GM18868 (cell line): ENCODE measurements around the gene EMC9.

Experiments used
- ATAC-seq: cut with Tn5 transposase; IDR thresholded peaks from one replicate; pipeline ENCODE4 v1.9.1; 2021; ENCODE audit warnings: mild to moderate bottlenecking, moderate library complexity; ENCODE audit not compliant: unreplicated experiment

The EMC9 gene

DNA sequence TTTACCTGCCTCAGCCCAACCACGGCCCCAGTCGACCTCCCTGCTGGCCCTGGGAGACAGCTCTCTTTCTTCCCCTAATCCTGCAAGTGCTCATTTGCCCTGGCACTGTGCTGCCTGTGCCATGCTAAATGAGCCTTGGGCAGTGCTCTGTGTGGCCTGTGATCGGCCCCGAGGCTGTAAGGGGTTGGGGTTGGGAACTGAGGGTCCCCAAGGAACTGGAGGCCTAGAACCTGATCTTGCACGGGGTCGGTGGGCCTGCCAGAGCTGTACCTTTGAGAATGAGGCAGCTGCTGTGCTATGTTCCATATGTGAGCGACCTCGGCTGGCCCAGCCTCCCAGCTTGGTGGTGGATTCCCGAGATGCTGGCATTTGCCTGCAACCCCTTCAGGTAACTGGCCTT, 8.7 kb upstream of the EMC9 start:
- no peak for ATAC-seq

DNA sequence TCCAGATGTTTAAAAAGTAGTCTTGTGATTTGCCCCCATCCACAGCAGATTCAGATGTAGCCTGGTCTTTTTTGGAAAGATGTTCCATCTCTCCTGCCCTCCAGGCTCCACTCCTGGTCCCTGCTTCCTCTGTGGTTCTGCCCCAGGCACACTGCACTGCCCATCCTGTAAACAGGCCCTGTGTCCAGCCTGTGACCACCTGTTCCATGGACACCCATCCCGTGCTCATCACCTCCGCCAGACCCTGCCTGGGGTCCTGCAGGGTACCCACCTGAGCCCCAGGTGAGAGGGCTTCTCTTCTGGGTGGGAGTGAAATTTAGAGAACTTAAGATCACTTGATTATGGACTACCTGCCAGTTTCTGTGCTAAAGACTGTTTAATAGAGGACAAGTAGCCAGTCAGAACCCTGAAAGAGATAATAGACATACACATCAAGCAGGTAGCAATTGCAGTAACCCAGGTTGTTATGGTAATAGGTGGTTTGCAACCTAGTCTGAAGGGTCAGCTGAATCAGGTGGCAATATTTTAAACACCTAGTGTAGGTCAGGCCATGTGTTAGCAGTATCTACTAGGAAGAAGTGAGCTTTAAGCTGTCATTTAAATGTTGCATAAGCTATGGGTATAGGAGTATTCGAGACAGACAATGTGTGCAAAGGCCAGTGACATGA, 8.0 kb upstream of the EMC9 start:
- ATAC-seq: no peak

GRCh38 chr14:24147761-24148428, 6.5 kb upstream of the EMC9 start:
- no peak for ATAC-seq

DNA sequence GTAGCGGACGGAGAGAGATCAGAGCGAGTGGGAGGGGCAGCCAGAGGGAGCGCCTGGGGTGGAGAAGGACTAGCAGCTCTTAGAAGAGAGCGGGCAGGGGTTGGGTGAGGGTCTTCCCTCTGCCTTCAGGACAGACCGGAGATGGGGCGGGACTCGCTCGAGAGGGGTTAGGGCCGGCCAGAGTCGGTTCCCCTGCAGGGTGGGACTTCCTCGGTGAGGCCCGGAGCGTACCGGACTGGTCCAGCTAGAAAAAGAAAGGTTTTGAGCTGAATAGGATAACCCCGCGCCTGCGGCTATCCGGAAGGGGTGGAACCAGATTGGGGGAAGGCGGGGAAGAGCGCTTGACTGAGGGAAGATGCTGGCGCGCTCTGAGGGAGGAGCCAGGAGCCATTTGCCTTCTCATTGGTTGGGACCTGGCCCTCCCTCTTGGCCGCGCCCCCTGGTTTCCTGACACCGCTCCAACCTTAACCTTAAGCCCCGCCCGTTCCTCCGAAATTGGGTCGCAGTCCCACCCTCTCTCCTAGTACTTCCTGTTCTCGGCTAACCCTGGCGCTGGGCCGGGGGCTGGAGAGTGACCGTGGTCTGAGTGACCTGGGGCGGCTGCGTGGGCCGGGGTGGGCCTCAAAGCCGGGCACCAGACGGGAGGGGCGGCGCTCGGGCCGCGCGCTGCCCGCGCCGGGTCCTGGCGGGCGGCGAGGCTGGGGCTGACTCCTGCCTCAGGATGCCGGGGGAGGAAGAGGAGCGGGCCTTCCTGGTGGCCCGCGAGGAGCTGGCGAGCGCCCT, 5.8 kb upstream of the EMC9 start, which contains the start of gene RNF31:
Gene RNF31 (plus strand): TSS at position 521 of the 783 bp plus-strand sequence. CDS start 201 bp downstream, at position 722.
- ATAC-seq: peak; percentile 83

DNA sequence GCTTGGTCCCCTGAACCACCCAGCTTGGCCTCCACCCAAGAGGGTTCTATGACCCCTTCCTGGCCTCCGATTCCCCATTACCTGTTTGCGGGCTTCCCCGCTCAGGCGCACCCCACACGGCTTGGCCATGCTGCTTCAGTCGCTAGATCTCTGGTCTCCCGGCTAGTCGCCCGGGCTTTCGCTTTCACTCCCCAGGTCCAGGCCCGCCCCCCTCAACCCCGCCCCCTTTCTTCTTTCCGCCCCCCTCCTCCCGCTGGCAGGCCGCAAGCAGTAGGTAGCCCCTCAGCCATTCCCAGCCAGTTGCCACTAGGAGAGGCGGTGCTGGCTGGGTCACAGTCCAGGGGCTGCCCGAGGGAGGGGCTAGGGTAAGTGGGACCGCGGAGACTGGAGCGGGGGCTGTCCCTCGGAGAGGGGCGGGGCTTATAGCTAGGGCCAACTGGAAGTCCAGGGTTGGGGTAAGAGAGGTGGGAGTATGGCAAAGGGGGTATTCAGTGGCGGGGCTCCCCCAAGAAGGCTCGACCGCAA, 5.1 kb upstream of the EMC9 start, which contains the start of gene PSME2:
Gene PSME2 (minus strand): TSS at position 158 of the 525 bp plus-strand sequence. CDS start 29 bp downstream, at position 129.
- ATAC-seq: peak; percentile 63

GRCh38 chr14:24145690-24146452, 4.5 kb upstream of the EMC9 start:
- ATAC-seq: no peak

- ATAC-seq: no peak
Measured at GRCh38 chr14:24145219-24145618, 3.8 kb upstream of the EMC9 start.

GRCh38 chr14:24144451-24144850, 3.1 kb upstream of the EMC9 start:
- no peak for ATAC-seq

GRCh38 chr14:24143511-24143910, 2.1 kb upstream of the EMC9 start:
- ATAC-seq: no peak

DNA sequence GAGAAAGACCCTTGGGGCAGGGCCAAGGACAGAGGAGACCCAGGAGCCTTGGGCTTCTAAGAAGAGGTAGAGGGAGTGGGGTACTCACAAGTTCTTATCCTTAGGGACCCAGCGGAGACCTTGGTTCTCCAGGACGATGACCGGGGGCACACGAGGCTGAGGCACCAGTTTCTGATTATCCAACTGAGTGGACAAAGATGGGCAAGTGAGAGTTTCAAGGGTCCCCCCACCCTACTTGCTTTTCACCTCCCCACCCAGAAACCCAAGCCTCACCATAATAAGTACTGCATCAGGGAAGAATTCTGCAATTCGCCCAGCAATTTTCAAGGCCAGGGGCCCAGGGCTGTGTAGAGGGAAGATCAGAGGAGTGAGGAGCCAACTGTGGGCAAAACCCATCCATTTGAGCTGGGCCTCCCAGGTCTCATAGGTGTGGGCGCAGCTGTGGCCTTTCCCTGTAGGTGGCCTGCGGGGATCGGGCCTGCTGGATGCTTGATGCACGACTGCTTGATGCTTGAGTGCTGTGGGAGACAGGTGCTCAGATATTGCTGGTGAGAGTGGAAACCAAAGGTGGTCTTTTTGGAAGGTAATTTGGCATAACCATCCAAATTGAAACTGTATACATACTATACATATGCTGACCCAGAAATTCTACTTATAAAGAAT, 2.0 kb downstream of the EMC9 start:
- ATAC-seq: no peak

DNA sequence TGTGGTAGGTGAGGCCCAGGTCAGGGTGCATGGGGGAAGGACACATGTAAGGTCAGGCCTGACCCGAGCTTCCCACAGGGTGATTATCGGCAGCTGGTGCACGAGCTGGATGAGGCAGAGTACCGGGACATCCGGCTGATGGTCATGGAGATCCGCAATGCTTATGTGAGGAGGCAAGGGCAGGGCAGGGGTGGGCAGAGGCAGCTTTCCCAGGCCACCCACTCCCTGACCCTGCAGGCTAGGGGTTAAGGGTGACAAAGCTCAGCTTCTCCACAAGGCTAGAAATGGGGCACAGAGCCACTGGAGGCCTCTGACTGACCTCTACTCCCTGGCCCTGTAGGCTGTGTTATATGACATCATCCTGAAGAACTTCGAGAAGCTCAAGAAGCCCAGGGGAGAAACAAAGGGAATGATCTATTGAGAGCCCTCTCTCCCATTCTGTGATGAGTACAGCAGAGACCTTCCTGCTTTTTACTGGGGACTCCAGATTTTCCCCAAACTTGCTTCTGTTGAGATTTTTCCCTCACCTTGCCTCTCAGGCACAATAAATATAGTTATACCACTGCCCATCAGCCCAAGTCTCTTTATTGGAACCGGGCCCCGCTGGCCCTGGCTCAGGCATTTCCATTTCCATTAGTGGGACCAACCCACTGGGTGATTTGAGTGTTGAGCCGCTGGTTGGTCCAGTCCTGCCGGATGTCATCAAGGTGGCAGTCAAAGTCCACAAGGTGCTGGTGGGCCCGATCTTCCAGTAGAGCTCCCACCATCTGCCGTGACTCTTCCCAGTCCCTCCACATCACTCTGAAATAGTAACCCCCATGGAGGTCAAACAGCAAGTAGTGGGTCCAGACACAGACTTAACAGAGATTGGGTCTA, 2.8 kb downstream of the EMC9 start:
- ATAC-seq: no peak

DNA sequence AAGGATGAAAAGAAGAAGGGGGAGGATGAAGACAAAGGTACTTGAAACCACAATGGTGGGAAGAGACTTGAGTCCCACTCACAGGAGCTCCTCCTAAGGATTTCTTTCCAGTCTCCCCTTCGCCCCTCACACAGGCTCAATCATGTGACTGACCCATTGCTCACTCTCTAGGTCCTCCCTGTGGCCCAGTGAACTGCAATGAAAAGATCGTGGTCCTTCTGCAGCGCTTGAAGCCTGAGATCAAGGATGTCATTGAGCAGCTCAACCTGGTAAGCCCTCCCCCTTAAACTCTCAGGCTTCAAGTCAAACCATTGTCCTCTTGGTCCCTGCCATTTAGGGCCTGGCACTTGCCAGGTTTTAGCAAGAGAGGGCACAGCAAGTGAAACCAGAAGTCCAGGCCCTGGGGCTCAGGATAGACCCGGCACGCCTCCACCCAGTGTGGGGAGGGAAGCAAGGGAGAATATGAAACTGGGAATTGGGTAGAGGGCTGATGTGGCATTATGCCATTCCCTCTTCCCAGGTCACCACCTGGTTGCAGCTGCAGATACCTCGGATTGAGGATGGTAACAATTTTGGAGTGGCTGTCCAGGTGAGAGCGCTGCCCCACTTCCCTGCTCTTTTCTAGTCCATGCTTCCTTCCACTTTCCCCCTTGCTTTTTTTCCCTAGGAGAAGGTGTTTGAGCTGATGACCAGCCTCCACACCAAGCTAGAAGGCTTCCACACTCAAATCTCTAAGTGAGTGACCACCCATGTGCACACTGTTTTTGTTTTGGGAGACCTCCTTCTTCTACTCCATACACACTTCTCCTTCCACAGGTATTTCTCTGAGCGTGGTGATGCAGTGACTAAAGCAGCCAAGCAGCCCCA, 3.6 kb downstream of the EMC9 start:
- no peak for ATAC-seq

DNA sequence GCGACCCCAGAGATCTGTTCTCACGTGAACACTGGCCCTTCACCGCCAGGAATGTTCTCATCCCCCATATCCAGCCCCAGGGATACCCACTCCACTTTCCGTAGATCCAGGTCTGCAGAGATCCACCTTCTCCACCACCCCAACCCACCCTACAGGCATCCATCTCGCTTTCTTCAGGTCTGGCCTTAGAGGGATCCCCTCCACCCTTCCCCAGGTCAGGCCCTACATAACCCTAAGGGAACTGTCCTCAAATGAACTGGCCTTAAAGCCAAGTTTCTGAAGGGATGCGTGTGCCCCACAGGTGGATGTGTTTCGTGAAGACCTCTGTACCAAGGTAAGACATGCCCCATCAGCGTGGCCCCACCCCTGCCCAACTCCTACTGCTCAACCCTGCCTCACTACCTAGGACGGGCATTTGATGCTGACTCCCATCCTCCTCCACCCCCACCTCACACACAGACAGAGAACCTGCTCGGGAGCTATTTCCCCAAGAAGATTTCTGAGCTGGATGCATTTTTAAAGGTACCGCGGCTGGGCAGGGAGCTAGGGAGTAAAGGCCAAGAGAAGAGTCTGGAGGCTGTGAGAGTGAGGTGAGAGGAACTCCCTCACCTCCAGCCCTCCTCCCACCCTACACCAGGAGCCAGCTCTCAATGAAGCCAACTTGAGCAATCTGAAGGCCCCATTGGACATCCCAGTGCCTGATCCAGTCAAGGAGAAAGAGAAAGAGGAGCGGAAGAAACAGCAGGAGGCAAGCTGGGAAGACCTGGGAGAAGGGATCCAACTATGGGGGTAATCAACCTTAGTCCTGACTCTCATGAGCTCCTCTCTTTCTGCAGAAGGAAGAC, 4.5 kb downstream of the EMC9 start:
- ATAC-seq: no peak

GRCh38 chr14:24135834-24136683, 5.3 kb downstream of the EMC9 start, which contains the start of gene PSME1:
Gene PSME1 (plus strand): TSS chr14:24136194. CDS start chr14:24136263, 69 bp downstream.
- ATAC-seq: peak; percentile 88

- no peak for ATAC-seq
Measured at GRCh38 chr14:24135584-24135833, 5.9 kb downstream of the EMC9 start.

DNA sequence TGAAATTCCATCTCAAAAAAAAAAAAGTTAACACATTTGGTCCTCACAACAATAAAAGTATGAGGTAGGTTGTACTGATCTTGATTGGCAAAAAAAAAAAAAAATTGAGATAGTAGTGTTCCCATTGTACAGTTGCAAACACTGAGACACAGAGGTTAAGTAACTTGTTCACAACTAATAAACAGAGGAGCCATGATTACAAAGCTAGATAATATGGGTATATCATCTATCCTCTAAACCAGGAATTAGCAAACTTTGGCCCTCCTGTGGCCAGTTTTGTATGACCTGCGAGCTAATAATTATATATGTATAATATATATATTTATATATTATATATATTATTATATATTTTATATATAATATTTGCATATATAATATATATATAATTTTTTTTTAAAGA, 7.7 kb downstream of the EMC9 start:
- ATAC-seq: no peak

DNA sequence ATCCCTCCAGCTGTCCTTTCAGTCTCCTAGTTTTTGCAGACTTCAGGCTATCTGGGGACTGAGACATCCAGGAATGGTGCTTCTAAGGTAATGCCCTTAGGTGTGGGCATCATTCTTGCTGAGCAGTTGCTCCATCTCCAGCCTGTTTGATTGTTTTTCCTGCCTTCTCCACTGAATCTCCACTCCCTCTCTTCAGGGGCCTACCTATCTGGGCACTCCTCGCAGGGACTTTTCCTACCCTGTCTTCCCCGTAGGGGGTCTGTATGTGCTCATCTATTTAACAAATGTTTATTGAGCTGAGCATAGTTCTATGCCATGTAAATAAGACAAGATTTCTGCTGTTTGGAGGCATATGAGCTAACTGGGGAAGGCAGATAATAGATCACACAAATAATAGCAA, 8.4 kb downstream of the EMC9 start:
- ATAC-seq: no peak
